ENCODE measurements around the gene JAGN1. TPM values are rescaled to one million over a fixed set of nuclear protein-coding genes. Genes with fewer than 3 reads are reported as not detected.
"Not testable (repeated sequence)": the region's sequence is repeated elsewhere in the genome, so short reads cannot be mapped to it uniquely, and the experiment has no call there.

Gene JAGN1
- total RNA-seq, 4 donors from 2014 or later: 24.7 to 40.8 (median 33.3) TPM

DNA sequence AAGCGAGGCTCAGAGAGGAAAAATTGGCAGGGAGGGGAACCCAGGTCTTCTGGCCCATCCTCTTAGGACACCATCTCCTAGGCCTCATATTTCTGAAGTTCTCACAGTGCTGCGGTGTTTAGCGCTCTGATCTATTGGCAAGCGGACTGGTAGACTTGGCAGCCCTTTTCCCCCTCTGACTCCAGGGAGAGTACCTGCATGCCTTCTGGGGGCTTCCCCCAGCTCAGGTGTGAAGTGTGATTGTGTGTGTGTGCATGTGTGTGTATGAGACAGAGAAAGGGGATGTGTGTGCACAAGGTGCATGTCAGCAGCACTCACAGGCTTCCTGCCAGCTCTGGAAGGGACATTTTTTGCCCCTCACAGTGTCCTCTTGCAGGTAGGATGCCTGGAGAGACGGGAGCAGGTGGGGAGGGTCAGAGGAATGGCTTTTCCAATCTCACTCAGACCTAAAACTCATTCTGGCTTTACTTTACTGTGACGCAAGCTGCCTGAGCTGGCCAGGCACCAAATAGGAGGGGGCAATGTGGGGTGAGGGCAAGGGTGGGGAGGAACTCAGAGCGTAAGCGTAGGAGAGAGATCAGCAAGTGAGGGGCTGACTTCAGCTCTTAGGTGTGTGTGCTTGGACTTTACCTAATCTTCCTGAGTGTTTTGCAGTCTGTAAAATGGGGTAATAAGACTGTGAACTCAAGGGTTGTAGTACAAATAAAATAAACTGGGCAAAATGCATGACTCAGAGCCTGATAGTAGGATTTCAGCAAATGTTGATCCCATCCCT is 8.2 kb downstream of the JAGN1 start:
- H3K27me3 ChIP-seq: no peaks in the 10 kb centered on the region
- H3K4me1 ChIP-seq: peaks cover 11 to 52% (median 26%) of the 10 kb centered on the region in 3 donors
- TF ChIP-seq, protein P1, sequence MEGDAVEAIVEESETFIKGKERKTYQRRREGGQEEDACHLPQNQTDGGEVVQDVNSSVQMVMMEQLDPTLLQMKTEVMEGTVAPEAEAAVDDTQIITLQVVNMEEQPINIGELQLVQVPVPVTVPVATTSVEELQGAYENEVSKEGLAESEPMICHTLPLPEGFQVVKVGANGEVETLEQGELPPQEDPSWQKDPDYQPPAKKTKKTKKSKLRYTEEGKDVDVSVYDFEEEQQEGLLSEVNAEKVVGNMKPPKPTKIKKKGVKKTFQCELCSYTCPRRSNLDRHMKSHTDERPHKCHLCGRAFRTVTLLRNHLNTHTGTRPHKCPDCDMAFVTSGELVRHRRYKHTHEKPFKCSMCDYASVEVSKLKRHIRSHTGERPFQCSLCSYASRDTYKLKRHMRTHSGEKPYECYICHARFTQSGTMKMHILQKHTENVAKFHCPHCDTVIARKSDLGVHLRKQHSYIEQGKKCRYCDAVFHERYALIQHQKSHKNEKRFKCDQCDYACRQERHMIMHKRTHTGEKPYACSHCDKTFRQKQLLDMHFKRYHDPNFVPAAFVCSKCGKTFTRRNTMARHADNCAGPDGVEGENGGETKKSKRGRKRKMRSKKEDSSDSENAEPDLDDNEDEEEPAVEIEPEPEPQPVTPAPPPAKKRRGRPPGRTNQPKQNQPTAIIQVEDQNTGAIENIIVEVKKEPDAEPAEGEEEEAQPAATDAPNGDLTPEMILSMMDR (IDR thresholded peaks at IDR 0.05): no peak
- TF ChIP-seq POLR2A (IDR thresholded peaks at IDR 0.05): no peak
- 48 to 77% methylated on average over 5 to 8 of the region's 8 CpGs for WGBS, 2 donors
- DNase-seq: no peak
- peak overlapping the region in 3 of 4 donors; percentile 39 to 58 (median 51) for H3K27ac ChIP-seq
- H3K36me3 ChIP-seq: peaks cover 0 to 1% (median 0%) of the 10 kb centered on the region in 3 donors
- H3K4me3 ChIP-seq: no peak overlapping the region
- H3K9me3 ChIP-seq: no peaks in the 10 kb centered on the region
- intact Hi-C loops (cut with DNase I): no loop called here

DNA sequence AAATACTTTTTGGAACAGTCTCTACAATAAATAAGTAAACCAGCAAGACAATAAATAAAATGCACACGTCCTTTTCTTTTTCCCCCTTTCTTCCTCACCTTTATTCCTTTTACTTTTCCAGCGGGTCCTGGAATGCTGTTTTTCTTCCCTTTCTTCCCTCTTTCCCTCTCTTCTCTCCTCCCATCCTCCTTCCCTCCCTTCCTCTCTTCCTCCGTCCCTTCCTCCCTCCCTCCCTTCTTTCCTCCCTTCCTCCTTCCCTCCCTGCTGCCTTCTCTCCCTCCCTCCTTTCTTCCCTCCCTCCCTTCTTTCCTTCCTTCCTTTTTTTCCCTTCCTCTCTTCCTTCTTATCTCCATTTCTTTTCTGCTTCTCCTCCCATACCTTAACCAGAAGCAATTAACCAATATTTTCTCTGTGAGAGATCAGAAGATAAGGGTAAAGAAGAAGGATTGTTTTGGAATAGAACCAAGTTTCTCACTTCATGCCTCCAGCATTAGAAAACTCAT is 8.9 kb downstream of the JAGN1 start:
- Histone ChIP-seq H3K27ac (no peak overlapping the region), H3K9me3 (no peaks in the 10 kb centered on the region), H3K27me3 (no peaks in the 10 kb centered on the region), H3K36me3 (no peaks in the 10 kb centered on the region), H3K4me1 (peaks cover 11 to 52% (median 25%) of the 10 kb centered on the region in 3 donors), H3K4me3 (no peak overlapping the region)
- intact Hi-C loops (cut with DNase I): no loop called here
- TF ChIP-seq, protein P1 (IDR thresholded peaks at IDR 0.05): no peak
- no peak for TF ChIP-seq POLR2A (IDR thresholded peaks at IDR 0.05)
- 46 to 65% methylated on average over 3 of the region's 3 CpGs for WGBS, 2 donors
- no peak for DNase-seq

DNA sequence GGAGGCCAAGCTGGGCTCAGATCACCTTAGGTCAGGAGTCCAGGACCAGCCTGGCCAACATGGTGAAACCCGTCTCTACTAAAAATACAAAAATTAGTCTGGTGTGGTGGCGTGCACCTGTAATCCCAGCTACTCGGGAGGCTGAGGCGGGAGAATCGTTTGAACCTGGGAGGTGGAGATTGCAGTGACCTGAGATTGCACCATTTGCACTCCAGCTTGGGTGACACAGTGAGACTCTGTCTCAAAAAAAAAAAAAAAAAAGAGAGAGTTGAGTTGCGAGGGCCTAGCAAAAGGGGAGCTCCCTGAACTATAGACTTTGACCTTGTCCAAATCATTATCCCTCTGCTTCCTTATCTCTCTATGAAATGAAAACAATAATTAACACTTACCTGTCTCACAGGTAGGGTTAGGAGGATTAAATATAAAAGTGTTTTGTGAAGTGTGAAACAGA is 10.6 kb downstream of the JAGN1 start:
- H3K4me3 ChIP-seq; intact Hi-C loops (cut with DNase I); DNase-seq; H3K27me3 ChIP-seq; H3K36me3 ChIP-seq; H3K9me3 ChIP-seq; H3K27ac ChIP-seq: not testable (repeated sequence)
- 90 to 96% methylated on average over 6 of the region's 6 CpGs for WGBS, 2 donors
- H3K4me1 ChIP-seq: peaks cover 11 to 56% (median 25%) of the 10 kb centered on the region in 3 donors

DNA sequence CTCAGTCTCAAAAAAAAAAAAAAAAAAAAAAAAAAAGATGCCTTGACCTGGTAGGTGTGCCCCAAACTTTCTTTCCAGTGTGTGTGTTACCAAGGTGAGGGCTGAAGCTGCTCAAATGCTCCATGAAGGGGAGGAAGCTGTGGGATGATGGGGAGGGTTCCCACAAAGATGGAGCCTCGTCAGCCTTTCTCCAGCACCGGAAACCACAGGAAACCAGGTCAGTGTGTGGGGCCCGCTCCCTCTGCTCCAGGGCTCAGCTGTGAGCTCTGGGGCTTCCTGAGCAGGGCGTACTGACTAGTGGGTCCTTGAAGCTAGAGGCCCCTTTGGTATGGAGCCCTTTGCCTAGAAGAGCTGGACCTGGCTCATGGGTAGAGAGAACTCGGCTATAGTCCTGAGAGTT is 11.6 kb downstream of the JAGN1 start:
- Histone ChIP-seq H3K27ac (peak overlapping the region in 3 of 4 donors; percentile 77 to 83 (median 81)), H3K4me1 (peaks cover 11 to 53% (median 25%) of the 10 kb centered on the region in 3 donors), H3K9me3 (no peaks in the 10 kb centered on the region), H3K4me3 (no peak overlapping the region), H3K36me3 (peaks cover 0 to 11% (median 0%) of the 10 kb centered on the region in 3 donors), H3K27me3 (no peaks in the 10 kb centered on the region)
- WGBS, 2 donors: 45 to 70% methylated on average over 2 to 4 of the region's 5 CpGs
- TF ChIP-seq, protein P1 (IDR thresholded peaks at IDR 0.05): no peak
- no peak for TF ChIP-seq POLR2A (IDR thresholded peaks at IDR 0.05)
- DNase-seq: no peak
- intact Hi-C loops (cut with DNase I): no loop called here

GRCh38 chr3:9902372-9903237 is 12.2 kb downstream of the JAGN1 start, which contains the start of gene IL17RE:
Gene IL17RE, plus strand, starts transcription at chr3:9902848. Its CDS starts 85 bp downstream, at chr3:9902933.
- DNase-seq: no peak
- H3K27me3 ChIP-seq: no peaks in the 10 kb centered on the region
- H3K36me3 ChIP-seq: peaks cover 0 to 17% (median 0%) of the 10 kb centered on the region in 3 donors
- H3K4me3 ChIP-seq: peak within 1 kb of the TSS; percentile 33 to 65 (median 48)
- peaks cover 11 to 46% (median 23%) of the 10 kb centered on the region in 3 donors for H3K4me1 ChIP-seq
- peak in 1 of 4 donors; percentile 45 for TF ChIP-seq POLR2A (IDR thresholded peaks at IDR 0.05)
- TF ChIP-seq, protein P1 (IDR thresholded peaks at IDR 0.05): no peak
- intact Hi-C loops (cut with DNase I): no loop called here
- H3K9me3 ChIP-seq: no peaks in the 10 kb centered on the region
- H3K27ac ChIP-seq: peak within 1 kb of the TSS; percentile 76 to 83 (median 79)
- WGBS, 2 donors: 17 to 20% methylated on average over 5 of the region's 13 CpGs
